ENCODE measurements around the gene REXO5.

Gene REXO5

DNA sequence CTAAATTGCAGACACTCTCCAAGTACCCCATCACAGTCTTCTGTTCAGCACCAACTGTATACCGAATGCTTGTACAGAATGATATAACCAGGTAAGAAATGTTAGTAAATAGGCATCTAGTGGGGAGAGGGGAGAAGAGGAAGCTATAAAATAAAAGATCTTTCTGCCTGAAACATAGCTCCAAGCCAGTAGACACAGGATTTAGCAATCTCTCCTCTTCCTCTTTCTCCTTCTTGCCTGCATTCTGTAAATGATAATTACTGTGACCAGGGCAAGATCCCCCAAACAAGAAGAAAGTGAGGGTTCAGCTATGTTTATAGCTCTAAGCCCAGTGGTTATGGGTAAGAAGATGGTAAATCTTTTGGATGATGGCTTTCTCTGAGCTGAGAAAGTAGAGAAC is 24.6 kb upstream of the REXO5 start:
- TF ChIP-seq, protein P1, sequence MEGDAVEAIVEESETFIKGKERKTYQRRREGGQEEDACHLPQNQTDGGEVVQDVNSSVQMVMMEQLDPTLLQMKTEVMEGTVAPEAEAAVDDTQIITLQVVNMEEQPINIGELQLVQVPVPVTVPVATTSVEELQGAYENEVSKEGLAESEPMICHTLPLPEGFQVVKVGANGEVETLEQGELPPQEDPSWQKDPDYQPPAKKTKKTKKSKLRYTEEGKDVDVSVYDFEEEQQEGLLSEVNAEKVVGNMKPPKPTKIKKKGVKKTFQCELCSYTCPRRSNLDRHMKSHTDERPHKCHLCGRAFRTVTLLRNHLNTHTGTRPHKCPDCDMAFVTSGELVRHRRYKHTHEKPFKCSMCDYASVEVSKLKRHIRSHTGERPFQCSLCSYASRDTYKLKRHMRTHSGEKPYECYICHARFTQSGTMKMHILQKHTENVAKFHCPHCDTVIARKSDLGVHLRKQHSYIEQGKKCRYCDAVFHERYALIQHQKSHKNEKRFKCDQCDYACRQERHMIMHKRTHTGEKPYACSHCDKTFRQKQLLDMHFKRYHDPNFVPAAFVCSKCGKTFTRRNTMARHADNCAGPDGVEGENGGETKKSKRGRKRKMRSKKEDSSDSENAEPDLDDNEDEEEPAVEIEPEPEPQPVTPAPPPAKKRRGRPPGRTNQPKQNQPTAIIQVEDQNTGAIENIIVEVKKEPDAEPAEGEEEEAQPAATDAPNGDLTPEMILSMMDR (conservative IDR thresholded peaks at IDR 0.05; ENCODE audit: low read depth, low read length), result no peak
- no peak overlapping the region for H3K4me3 ChIP-seq (ENCODE audit: low read depth, low read length)
- no peak for DNase-seq (ENCODE audit: low read depth)

DNA sequence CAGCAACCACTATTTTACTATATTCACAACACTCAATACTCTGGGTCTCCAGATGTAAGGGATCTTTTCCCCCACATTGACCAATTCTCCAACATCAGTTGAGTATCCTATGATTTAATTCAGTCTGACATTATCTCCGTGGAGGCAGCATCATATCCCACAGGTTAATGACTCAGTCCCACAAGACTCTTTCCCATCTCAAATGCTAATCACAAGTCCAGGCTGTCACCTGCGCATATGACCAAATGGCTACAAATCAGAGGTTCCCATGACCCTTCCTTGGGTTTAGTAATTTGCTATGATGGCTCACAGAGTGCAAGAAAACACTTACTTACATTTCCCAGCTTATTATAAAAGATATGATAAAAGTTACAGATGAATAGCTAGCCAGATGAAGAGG is 23.9 kb upstream of the REXO5 start:
- TF ChIP-seq, protein P1 (conservative IDR thresholded peaks at IDR 0.05; ENCODE audit: low read depth, low read length), result no peak
- no peak for DNase-seq (ENCODE audit: low read depth)
- no peak overlapping the region for H3K4me3 ChIP-seq (ENCODE audit: low read depth, low read length)

DNA sequence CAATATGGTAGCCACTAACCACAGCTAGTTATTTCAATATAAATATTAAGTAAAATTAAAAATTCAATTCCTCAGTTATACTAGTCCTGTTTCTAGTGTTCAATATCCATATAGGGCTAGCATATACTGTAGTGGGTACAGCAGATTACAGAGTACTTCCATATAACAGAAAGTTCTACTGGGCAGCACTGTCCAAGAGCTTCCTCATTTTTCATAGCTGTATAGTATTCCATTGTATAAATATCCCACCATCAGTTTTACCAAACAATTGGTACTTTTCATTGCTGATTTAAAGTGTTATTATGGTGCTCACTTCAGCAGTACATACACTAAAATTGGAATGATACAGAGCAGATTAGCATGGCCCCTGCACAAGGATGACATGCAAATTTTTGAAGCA is 22.1 kb upstream of the REXO5 start:
- DNase-seq (ENCODE audit: low read depth), result no peak
- TF ChIP-seq, protein P1 (conservative IDR thresholded peaks at IDR 0.05; ENCODE audit: low read depth, low read length), result no peak

DNA sequence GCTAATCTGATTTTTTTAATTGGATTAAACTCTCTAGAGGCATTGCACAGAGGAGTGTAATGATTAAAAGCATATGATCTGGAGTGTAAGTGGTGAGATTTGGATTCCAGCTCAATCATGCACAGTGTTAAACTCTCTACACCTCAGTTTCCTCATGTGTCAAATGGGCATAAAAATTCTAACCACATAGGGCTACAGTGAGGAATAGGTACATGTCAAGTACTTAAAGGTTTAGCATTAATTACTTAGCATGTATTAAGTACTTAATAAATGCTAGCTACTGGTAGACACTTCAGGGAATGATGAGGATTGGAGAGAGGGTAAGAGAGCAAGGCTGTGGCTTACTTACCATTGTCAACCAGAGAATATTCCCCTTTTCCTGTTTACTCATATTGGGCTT is 17.2 kb upstream of the REXO5 start:
- no peak overlapping the region for H3K4me3 ChIP-seq (ENCODE audit: low read depth, low read length)
- TF ChIP-seq, protein P1 (conservative IDR thresholded peaks at IDR 0.05; ENCODE audit: low read depth, low read length), result no peak
- no peak for DNase-seq (ENCODE audit: low read depth)

More for the DNA sequence above, 22.1 kb upstream of the REXO5 start:
- no peak overlapping the region for H3K4me3 ChIP-seq (ENCODE audit: low read depth, low read length)

DNA sequence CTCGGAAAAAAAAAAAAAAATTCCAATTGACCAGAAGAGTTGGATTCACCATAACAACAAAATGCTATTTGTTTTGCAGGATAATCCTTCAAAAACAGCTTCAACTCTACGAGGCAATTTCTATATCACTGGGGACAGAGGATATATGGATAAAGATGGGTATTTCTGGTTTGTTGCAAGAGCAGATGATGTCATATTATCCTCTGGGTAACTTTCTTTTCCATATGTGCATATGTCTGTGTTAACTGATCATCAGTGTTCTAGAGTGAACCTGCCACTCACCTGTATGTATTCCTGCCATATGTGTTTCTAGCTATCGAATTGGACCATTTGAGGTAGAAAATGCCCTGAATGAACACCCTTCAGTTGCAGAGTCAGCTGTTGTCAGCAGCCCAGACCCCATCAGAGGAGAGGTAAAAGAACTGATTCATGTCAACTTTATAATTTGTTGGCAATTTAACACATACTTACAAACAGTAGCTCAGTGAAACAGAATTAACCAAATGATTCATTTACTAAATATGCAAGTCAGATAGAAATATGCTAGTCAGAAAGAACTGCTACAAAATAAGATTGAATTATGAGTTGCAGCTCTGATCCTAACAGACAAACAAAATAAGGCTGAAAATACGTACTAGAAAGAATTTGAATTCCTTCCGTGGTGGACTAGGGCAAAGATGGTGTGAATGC is 14.3 kb upstream of the REXO5 start:
- DNase-seq (ENCODE audit: low read depth), result peak; percentile 13
- TF ChIP-seq, protein P1 (conservative IDR thresholded peaks at IDR 0.05; ENCODE audit: low read depth, low read length), result no peak
- no peak overlapping the region for H3K4me3 ChIP-seq (ENCODE audit: low read depth, low read length)

DNA sequence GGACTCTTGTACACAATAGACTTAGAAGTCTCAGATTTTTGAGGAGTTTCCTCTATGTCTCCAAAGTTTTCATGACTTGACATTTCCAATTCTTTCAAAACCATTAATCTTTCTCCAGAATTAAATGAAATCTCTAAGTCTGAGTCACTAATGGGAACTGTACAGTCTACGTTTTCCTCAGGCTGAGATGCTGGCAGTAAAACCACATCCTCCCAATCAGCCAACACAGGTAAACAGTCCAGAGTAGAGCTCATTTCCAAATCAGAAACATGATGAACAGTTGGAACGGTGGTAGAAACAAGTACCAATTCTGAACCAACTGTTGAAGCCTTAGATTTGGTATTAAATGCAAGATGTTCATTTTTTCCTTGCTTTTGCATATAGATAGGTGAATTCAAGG is 8.0 kb upstream of the REXO5 start:
- DNase-seq (ENCODE audit: low read depth), result no peak

More for the DNA sequence above, 8.0 kb upstream of the REXO5 start:
- H3K4me3 ChIP-seq (ENCODE audit: low read depth, low read length), result no peak overlapping the region
- TF ChIP-seq, protein P1 (conservative IDR thresholded peaks at IDR 0.05; ENCODE audit: low read depth, low read length), result no peak
